ENCODE measurements around the gene FAM168B. TPM values are rescaled to one million over a fixed set of nuclear protein-coding genes. Genes with fewer than 3 reads are reported as not detected.

Gene FAM168B
- polyA plus RNA-seq, 1 experiment = 84.3 TPM

GRCh38 chr2:131006561-131006960 lies 86.7 kb downstream of the FAM168B start:
- DNase-seq (ENCODE audit: low read depth, low spot score) = no peak
- H3K27ac ChIP-seq (ENCODE audit: low read depth, low read length) = no peak overlapping the region
- ChIA-PET POLR2A (no interaction called here), CTCF (no interaction called here)
- H3K9me3 ChIP-seq (ENCODE audit: control insufficient read depth, insufficient read depth, low read length) = no peaks in the 10 kb centered on the region
- H3K27me3 ChIP-seq (ENCODE audit: control insufficient read depth, insufficient read depth, low read length) = peaks cover 19% of the 10 kb centered on the region
- H3K4me3 ChIP-seq (ENCODE audit: low read depth, low read length) = no peak overlapping the region
- TF ChIP-seq CTCF (IDR thresholded peaks at IDR 0.05; ENCODE audit: low read depth, low read length) = no peak

- ChIA-PET CTCF (no interaction called here), POLR2A (no interaction called here)
- H3K27me3 ChIP-seq (ENCODE audit: control insufficient read depth, insufficient read depth, low read length) = peaks cover 12% of the 10 kb centered on the region
- H3K4me3 ChIP-seq (ENCODE audit: low read depth, low read length) = no peak overlapping the region
- no peak for DNase-seq (ENCODE audit: low read depth, low spot score)
- TF ChIP-seq CTCF (IDR thresholded peaks at IDR 0.05; ENCODE audit: low read depth, low read length) = no peak
- H3K9me3 ChIP-seq (ENCODE audit: control insufficient read depth, insufficient read depth, low read length) = no peaks in the 10 kb centered on the region
- H3K27ac ChIP-seq (ENCODE audit: low read depth, low read length) = no peak overlapping the region
These were observed 87.9 kb downstream of the FAM168B start for GRCh38 chr2:131005216-131005935.

- TF ChIP-seq CTCF (IDR thresholded peaks at IDR 0.05; ENCODE audit: low read depth, low read length) = no peak
- Histone ChIP-seq H3K27me3 (ENCODE audit: control insufficient read depth, insufficient read depth, low read length) (peaks cover 9% of the 10 kb centered on the region), H3K4me3 (ENCODE audit: low read depth, low read length) (no peak overlapping the region), H3K27ac (ENCODE audit: low read depth, low read length) (no peak overlapping the region), H3K9me3 (ENCODE audit: control insufficient read depth, insufficient read depth, low read length) (no peaks in the 10 kb centered on the region)
- DNase-seq (ENCODE audit: low read depth, low spot score) = no peak
- ChIA-PET POLR2A (no interaction called here), CTCF (no interaction called here)
These were observed 88.6 kb downstream of the FAM168B start for GRCh38 chr2:131004446-131005209.

- DNase-seq (ENCODE audit: low read depth, low spot score) = no peak
- H3K4me3 ChIP-seq (ENCODE audit: low read depth, low read length) = no peak overlapping the region
- no peaks in the 10 kb centered on the region for H3K27me3 ChIP-seq (ENCODE audit: control insufficient read depth, insufficient read depth, low read length)
- ChIA-PET POLR2A (no interaction called here), CTCF (interaction anchor here (0.7 kb wide), 1 partner anchor 802 kb away, joined by 4 read pairs; no protein-coding TSS in a partner anchor)
- no peaks in the 10 kb centered on the region for H3K9me3 ChIP-seq (ENCODE audit: control insufficient read depth, insufficient read depth, low read length)
- TF ChIP-seq CTCF (IDR thresholded peaks at IDR 0.05; ENCODE audit: low read depth, low read length) = no peak
- no peak overlapping the region for H3K27ac ChIP-seq (ENCODE audit: low read depth, low read length)
These were observed 94.7 kb downstream of the FAM168B start for GRCh38 chr2:130998561-130998960.

Other genes starting within 250 kb of the FAM168B start
- gene PLEKHB2, start 11.9 kb upstream of the FAM168B start, polyA plus RNA-seq (2011; rRNA removed) = 63.8 and 70.5 TPM in 2 replicates
- 0.04 TPM in 1 of 2 replicates, not detected in the other for gene POTEE, start 116.1 kb upstream of the FAM168B start, polyA plus RNA-seq (2011; rRNA removed)